Activated CD8-positive, alpha-beta memory T cell treated with anti-CD3 and anti-CD28 coated beads, Interleukin-2, amount 50 U/mL, for 1 hour (primary cell): ENCODE measurements around the gene DUX4.
"Not testable (repeated sequence)": the region's sequence is repeated elsewhere in the genome, so short reads cannot be mapped to it uniquely, and the experiment has no call there.

Experiments
- DNase-seq: peaks from one replicate; pipeline ENCODE4 v3.0.0-alpha.2; 2020; ENCODE audit errors: extremely low read depth

Gene DUX4

GRCh38 chr4:190173428-190173827, at the start of gene DUX4:
Gene DUX4, plus strand, starts transcription at chr4:190173774. Its CDS starts 0 bp downstream, at chr4:190173774.
- DNase-seq, result not testable (repeated sequence)

GRCh38 chr4:190175436-190175835, 1.9 kb downstream of the DUX4 start:
- not testable (repeated sequence) for DNase-seq

- not testable (repeated sequence) for DNase-seq
Observed at GRCh38 chr4:190177727-190178605, 4.4 kb downstream of the DUX4 start.

GRCh38 chr4:190178606-190178990, 5.0 kb downstream of the DUX4 start:
- not testable (repeated sequence) for DNase-seq

- not testable (repeated sequence) for DNase-seq
Observed at GRCh38 chr4:190179030-190179739, 5.6 kb downstream of the DUX4 start.

GRCh38 chr4:190179740-190180094, 6.1 kb downstream of the DUX4 start:
- not testable (repeated sequence) for DNase-seq

- DNase-seq, result not testable (repeated sequence)
Observed at GRCh38 chr4:190180947-190181346, 7.4 kb downstream of the DUX4 start.

GRCh38 chr4:190181481-190182100, 8.0 kb downstream of the DUX4 start:
- DNase-seq, result not testable (repeated sequence)

- not testable (repeated sequence) for DNase-seq
Observed at GRCh38 chr4:190203510-190203909, 29.9 kb downstream of the DUX4 start.
